ENCODE measurements around the gene UCP2.

UCP2 gene

DNA sequence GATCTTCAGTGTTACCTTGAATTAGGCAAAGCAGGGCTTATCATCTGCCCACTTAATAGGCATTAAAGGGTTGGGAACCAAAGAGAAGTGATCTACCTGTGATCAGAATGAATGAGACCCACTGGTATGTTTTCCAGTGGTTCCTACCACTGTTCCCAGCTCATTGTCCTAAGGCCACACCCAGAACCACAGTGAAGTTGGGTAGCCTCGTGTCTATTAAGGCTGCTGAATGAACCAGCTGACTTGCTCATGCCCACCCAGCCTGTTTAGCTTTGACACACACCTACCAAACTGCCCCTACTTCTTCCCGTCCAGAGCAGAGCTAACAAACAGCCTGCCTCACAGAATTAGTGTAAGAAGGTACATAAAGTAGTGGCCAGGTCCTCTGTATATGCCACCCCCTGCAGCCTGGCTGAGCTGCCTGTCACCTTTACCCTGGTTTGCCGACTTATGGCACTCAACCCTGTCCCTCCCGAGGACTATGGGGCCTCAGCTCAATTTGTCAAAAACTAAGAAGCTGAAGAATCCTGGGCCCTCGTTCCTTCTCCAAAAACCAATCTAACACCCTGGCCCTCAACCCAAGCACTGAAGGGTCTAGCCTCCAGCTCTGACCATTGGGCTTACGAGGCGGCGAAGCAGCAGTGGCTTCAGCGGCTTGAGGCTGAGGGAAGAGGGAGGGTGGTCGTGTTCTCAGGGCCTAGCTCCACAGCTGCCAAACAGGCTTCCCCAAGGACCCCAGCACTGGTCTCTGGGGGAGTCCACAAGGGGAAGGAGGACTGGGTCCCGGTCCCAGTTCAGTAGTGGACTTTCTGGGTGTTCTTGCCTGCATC is 9.8 kb downstream of the UCP2 start:
- in situ Hi-C loops (cut with MboI; ENCODE audit: low sequenced_read_pairs): loop anchor here (25.0 kb wide), 2 partner anchors 289 to 464 kb away; no protein-coding TSS in a partner anchor

DNA sequence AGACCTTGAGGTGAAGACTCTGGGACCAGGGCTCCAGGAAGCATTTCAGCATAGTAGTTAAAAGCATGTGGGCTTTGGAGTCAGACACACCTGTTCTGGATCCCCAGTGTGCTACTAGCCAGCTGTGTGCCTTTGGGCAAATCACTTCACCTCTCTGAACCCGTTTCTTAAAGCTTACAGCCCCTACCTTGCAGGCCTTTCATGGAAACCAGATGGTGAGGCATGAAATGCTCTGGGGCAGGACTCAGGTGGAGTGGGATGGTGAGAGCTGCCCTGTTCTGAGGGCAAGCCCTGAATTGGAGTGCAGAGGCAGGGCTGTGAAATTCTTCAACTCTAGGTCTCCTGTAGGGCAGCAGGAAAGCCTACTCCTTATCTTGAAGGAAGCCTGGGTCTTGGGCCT is 10.5 kb downstream of the UCP2 start:
- in situ Hi-C loops (cut with MboI; ENCODE audit: low sequenced_read_pairs): loop anchor here (25.0 kb wide), 2 partner anchors 290 to 465 kb away; no protein-coding TSS in a partner anchor

DNA sequence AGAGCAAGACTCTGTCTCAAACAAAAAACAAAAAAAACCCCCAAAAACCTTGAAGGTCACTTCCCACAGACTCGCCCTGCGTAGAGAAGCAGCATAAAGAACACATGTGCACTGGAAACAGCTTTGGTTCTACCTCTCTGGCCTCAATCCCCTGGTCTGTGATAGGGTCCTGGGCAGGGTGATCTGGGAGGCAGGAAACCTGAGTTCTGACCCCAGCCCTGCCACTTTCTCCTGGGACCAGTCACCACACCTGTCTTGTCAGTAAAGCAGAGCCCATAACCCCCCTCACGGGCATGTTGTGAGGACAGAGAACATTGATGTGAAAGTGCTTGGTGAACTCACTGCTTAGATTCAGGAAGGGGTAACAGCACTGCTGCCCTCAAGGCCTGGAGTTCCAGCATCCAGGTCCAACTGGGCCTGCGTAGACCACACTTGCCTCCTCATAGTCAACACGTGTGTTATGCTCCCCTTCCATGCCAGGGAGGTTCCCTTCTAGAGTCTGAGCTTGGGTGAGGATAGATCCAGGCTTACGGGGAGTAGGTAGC is 11.4 kb downstream of the UCP2 start:
- in situ Hi-C loops (cut with MboI; ENCODE audit: low sequenced_read_pairs): loop anchor here (25.0 kb wide), 2 partner anchors 291 to 466 kb away; no protein-coding TSS in a partner anchor

DNA sequence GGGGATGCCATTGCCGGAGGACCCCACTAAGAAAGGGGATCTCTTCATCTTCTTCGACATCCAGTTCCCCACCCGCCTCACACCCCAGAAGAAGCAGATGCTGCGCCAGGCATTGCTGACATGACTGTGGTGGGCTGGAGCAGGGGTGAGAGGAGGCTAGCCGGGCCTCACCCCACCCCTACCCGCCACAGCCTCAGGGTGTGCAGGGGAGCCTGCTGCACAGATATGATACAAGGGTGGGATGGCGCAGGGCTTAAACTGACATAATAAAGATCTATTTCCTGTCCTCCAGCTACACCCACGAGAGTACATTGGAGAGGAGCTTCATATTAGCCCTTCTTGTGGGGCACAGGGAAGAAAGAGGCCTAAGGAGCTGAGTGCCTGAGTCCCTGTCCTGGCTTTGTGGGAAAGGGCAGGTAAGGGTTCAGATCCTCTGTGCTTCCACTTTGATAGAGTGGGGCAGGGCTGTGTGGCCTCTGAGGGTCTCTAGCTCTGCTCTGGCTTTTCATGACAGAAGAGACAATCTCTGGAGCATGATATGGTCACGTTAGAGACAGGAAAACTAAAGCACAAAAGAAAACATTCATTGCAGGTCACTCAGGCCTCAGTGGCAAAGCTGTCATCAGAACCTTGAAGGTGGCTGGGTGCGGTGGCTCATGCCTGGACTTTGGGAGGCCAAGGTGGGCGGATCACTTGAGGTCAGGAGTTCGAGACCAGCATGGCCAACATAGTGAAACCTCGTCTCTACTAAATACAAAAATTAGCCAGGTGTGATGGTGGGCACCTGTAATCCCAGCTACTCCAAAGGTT is 12.4 kb downstream of the UCP2 start:
- in situ Hi-C loops (cut with MboI; ENCODE audit: low sequenced_read_pairs): loop anchor here (25.0 kb wide), 2 partner anchors 292 to 467 kb away; no protein-coding TSS in a partner anchor

DNA sequence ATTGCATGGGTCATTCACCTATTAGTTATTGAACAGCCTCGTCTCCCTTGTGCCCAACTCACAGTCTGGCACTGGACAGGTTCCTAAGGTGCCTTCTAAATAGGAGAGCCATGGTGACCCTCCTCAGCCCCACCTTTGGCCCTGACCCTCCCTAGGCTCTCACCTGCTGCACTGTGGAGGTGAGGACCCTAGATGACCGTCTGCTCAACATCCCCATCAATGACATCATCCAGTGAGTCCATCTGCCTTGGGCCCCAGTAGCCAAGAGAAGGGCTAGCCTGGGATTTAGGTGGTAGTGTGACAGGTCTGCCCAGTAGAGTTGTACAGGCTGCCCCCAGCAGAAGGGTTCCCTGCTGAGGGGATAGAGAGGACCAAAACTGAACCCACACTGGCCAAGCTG is 13.6 kb downstream of the UCP2 start:
- in situ Hi-C loops (cut with MboI; ENCODE audit: low sequenced_read_pairs): loop anchor here (25.0 kb wide), 2 partner anchors 293 to 468 kb away; no protein-coding TSS in a partner anchor

DNA sequence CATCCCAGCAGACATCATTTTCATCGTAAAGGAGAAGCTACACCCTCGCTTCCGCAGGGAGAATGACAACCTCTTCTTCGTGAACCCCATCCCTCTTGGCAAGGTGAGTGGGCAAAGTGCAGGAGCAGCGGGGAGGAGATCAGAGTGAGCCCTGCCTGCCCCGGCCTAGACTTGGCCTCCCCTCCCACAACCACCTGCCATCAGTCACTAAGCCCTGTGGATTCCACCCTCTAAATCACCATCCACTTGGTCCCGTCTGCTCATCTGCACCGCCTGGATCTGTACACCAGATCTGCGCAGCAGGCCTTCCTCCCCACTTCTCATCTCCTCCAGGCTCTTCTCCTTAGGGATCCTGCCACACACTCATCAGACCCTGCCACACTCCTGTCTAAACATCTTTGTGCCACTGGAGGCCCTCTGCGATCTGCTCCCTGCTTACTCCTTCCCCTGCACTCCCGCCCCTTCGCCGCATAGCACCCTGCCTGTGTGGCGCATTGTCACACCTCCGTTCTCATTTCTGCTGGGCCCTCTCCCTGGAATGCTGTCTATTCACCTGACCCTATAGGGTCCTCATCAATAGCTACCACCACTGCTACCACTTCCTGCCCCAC is 14.2 kb downstream of the UCP2 start:
- in situ Hi-C loops (cut with MboI; ENCODE audit: low sequenced_read_pairs): loop anchor here (25.0 kb wide), 2 partner anchors 294 to 469 kb away; no protein-coding TSS in a partner anchor

DNA sequence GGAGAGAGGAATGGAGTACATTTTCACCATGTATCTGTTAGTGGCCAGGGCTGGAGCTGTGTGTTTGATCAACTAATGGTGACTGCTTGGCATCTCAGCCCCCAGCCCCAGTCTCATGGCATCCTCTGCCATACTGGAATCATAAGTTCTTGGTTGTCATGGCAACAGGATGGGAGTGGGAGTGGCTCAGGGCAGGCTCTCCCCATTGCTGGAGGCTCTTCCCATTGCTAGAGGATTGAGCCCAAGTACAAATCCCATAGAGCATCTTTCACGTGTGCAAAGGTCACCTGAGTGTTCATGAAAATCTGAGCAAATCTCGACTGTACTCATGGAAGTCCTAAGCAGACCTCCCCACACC is 16.9 kb downstream of the UCP2 start:
- in situ Hi-C loops (cut with MboI; ENCODE audit: low sequenced_read_pairs): loop anchor here (25.0 kb wide), 2 partner anchors 297 to 472 kb away; no protein-coding TSS in a partner anchor

DNA sequence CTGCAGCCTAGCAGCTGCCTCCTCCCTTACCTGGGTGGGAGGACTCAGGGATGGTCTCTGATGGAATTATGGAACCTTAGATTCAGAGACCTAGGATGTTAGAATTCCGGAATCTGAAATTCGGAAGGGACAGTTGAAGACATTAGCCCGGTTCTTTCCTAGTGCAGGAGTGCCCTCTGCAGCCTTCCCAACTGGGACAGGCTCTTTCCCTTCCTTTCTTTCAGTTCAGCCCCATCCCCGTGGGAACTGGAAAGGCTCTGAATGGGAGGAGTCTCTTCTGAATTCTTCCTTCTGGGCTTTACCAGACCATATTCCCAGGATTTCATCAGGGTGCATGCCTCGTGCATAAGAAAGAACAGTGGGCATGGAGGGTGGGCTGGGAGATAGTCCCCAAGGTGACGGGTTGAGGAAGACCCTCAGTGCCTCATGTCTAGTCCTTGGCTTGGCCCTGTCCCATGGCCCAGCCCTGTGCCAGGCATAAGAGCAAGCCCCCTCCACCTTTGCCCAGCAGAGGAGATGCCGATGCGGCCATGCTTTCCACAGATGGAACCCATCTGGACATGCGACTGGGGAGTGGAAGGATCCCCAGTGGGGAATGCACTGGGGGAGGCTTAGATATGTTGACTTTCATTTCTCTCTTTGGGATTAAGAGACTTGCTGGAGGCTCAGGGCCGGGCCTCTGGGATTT is 17.4 kb downstream of the UCP2 start:
- in situ Hi-C loops (cut with MboI; ENCODE audit: low sequenced_read_pairs): loop anchor here (25.0 kb wide), 2 partner anchors 297 to 472 kb away; no protein-coding TSS in a partner anchor

DNA sequence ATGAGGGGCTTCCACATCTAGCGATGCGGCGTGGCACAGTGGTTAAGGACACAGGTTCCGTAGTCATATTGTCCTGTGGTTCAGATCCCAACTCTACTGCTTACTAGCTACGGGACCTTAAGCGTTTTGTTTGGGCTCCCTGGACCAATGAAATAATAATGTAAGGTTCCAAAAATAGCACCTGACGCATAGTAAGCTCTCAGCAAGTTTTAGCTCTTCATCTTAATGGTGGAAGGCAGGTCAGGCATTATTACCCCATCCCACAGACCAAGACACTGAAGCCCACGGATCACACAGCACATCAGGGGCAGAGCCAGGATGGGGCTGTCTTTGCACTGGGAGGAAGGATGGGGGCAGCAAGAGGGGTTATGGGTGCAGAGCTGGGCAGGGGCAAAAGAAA is 18.8 kb downstream of the UCP2 start:
- in situ Hi-C loops (cut with MboI; ENCODE audit: low sequenced_read_pairs): loop anchor here (25.0 kb wide), 2 partner anchors 298 to 473 kb away; no protein-coding TSS in a partner anchor

DNA sequence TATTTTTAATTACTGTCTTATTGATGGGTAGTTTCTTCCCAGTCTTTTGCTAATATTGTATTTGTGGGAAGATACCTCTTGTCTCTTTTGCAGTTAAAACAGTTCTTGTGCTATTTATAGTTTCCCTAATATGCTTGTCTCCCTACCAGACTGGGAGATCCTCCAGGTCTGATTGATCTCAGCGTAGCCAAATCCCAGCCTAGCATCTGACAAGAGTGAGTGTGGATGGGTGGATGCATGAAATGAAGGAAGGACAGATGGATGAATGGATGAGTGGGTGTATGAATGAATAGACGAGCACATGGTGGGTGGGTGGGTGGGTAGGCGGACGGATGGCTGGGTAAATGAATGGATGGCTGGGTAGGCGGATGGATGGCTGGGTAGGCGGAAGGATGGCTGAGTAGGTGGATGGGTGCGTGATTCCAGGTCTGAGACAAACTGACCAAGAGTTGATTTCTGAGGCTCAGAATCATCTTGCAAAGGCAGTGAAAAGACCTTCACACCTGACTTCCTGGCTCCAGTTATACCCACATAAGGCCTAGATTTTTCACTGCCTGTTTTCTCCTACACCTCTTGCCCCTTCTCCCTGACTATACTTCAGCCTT is 20.4 kb downstream of the UCP2 start:
- in situ Hi-C loops (cut with MboI; ENCODE audit: low sequenced_read_pairs): loop anchor here (25.0 kb wide), 2 partner anchors 300 to 475 kb away; no protein-coding TSS in a partner anchor

DNA sequence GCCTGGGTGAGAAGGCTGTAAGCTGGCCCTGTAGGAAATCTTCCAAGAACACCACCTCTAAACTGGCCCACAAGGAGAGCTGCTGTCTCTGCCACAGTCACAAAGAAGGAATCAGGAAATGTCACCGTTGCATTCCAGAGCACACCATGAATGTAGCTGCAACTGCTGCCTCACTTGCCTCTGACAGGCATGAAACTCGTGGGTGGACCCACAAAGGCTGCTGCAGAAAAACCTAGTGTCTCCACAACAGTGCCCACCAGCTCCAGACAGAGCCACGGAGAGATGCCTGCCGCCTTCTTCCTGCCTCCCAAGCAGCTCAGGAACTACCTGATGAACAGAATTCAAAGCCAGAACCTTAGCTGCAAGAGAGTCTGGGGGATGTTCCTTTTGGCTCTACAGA is 21.3 kb downstream of the UCP2 start:
- in situ Hi-C loops (cut with MboI; ENCODE audit: low sequenced_read_pairs): loop anchor here (25.0 kb wide), 2 partner anchors 301 to 476 kb away; no protein-coding TSS in a partner anchor

DNA sequence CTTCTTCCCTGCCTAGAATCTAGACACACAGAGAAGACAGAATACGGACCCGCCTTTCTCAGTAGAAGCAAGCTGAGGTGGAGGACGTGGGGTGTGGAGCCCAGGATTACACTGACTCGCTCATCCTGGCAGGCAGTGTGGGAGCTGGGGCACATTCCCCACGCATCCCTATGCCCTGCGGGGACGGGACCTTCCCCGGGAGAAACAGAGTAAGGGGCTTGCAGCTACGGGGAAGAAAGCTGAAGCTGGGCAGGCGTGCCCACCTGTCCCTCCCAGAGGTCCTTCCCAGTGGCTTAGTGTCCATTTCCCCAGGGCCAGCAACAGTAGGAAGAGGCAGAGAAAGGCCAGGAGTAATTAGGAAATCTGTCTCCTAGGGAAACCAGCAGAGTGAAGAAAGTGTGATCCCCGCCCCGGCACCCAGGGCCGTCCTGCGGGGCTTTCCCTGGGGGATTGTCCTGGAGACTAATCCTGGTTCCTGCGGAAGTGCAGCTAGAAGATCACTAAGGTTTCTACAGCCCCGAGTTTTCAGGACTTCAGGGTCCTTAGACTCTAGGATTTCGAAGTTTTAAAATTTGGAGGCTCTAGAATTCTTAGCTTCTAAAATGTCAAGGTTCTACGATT is 24.0 kb downstream of the UCP2 start:
- in situ Hi-C loops (cut with MboI; ENCODE audit: low sequenced_read_pairs): loop anchor here (25.0 kb wide), 2 partner anchors 304 to 479 kb away; no protein-coding TSS in a partner anchor

DNA sequence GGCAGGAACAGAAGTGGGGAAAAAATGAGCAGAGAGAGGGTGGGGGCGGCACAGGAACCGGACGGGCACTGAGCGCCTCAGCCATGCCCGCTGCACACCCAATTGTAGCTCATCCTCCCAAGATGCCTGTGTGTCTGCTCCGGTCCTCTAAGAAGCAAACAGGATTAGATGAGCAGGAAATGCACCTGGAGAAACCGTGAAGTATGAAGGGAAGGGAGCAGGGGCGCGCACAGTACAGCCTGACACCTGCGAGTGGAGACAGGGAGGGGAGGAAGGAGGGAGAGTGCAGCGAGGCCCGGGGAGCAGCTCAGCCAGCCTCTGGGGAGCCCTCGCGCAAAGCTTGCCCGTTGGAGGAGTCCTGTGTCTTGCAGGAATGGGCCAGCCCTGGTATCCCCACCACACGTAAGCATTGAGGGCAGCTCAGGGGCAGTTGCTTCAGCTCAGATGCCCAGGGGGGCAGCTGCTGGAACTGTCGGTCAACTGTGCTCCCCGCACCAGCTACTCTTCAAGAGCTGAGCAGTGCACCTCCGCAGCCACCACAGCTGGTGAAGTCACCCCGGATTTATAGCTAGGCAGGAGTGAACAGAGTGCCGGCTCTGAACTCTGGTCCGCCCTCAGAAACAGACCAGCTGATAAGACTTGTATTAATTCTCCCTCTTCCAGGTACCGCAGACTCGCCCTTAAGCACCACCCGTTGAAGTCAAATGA is 24.8 kb downstream of the UCP2 start:
- in situ Hi-C loops (cut with MboI; ENCODE audit: low sequenced_read_pairs): loop anchor here (25.0 kb wide), 2 partner anchors 304 to 479 kb away; no protein-coding TSS in a partner anchor

DNA sequence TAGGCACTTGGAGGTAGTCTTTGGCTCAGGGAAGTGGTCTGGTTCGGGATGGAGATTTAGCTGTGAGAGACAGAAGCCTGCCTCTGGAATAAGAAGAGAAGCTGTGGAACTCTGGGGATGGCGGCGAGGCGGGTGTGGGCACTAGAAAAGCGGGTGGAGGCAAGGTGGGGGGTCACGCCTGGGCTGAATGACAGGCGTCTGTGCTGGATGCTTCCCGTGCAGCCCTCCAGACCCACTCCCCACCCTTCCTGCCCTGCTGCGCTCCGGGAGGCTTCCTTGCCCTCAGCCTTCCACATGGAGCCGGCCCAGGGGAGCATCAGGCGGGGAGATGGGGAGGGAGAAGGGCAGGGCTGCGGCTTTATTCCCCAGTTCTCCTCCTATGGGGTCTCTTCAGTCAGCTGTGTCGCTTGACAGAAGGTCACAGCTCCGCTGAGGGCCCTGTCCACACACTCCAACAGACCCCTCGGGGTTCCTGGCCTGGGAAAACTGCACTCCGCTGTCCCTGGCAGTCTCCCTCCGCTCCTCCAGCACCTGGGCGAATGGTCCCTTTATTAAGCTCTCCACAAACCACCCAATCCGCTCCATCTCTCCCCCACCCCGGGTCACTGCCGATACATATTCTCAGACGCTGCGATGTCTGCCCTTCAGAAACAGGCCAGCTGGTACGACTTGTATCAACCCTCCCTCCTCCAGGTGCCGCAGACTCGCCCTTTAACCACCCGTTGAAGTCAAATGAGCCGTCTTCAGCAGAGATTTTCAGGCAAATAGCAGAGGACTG is 25.6 kb downstream of the UCP2 start:
- in situ Hi-C loops (cut with MboI; ENCODE audit: low sequenced_read_pairs): loop anchor here (25.0 kb wide), 2 partner anchors 305 to 480 kb away; no protein-coding TSS in a partner anchor

DNA sequence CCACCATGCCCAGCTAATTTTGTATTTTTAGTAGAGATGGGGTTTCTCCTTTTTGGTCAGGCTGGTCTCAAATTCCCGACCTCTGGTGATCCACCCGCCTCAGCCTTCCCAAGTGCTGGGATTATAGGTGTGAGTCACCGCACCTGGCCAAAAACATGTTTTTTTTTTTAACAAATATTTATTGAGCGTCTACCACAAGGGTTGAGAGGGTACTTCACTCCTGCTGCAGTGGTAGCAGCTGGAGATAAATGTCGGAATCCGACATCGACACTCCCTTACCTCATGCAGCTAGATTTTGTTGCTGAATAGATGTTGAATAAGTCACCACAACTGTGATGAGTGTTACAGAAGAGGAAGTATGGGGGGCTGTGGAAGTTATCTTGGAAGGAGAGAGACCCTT is 30.8 kb downstream of the UCP2 start:
- in situ Hi-C loops (cut with MboI; ENCODE audit: low sequenced_read_pairs): loop anchor here (25.0 kb wide), 2 partner anchors 311 to 486 kb away; no protein-coding TSS in a partner anchor

DNA sequence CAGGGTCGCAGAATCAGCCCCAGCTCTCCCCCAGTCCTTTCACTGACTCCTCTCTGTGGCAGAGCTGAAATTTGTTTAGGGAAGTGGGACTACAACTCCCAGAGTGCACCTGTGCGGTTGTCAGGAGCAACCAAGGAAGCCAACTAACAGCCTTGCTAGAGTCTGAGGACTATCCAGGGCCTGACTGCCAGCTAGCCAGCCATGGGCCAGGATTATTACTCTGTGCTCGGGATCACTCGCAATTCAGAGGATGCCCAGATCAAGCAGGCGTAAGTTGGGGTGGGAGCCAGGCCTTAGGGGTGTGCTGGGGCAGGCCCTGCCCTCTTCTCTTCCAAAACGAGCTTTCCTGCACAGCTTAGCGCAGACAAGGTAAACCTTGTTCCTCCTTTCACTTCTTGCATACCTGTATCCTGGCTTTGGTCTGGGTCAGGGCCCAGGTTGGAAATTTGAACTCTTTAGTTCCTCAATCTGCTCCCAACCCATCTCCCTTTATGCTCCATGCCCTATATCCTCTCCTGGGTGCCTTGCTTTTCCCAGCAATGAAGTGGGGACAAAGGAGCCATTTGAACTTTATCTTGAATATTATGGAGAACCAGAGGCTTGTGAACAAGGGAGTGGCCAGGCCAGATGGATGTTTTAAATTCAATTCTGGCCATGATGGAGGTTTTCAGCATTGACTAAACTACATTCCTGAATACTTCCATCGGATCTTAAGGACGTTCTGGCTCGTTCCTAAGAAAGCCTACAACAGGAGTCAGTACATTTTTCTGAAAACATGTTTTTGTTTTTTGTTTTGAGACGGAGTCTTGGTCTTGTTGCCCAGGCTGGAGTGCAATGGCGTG is 31.6 kb downstream of the UCP2 start, which contains the start of gene DNAJB13:
TSS of gene DNAJB13 (plus strand) at position 158 of the 842 bp plus-strand sequence. CDS start at position 202, 44 bp downstream.
- in situ Hi-C loops (cut with MboI; ENCODE audit: low sequenced_read_pairs): loop anchor here (25.0 kb wide), 2 partner anchors 311 to 486 kb away; no protein-coding TSS in a partner anchor
